NCI-H2107 (cell line): ENCODE measurements around the gene PLXNC1.

ENCODE experiments used
- DNase-seq: peaks from one replicate; lab custom pipeline; 2025; lab: John Stamatoyannopoulos, UW

Gene PLXNC1

GRCh38 chr12:94157981-94158411 lies 9.6 kb downstream of the PLXNC1 start:
- no peak for DNase-seq

DNA sequence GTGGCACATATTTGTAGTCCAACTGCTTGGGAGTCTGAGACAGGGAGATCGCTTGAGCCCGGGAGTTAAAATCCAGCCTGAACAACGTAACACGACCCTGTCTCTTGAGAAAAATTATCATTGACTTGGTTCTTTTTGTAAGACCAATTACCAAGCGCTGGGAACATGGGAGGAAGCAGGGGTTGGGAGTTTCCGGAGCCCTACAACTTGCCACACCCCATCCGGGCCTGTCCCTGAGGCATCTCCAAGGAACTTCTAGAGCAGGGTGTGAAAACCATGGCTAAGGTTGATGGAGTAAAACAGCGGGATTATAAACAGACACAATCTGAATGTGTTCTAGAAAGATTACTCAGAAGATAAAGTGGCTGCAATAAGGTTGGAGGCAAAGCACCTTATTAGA lies 10.3 kb downstream of the PLXNC1 start:
- DNase-seq, result no peak

DNA sequence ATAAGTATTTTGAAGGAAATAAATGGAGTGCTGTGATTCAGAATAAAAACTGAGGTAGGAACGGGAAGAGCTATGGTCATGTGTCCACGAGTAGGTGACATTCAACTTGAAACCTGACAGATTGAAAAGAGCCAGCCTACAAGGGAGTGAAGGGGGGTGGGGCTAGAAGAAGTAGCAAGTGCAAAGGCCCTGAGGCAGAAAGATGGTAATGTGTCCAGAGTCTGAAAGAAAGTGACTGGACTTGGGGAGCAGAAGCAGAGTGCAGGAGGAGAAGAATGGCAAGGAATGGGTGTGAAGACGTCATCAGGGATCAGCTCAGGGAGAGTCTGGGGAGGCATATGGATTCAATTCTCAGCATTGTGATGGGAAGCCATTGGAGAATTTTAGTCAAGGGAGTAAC lies 13.7 kb downstream of the PLXNC1 start:
- DNase-seq, result no peak

DNA sequence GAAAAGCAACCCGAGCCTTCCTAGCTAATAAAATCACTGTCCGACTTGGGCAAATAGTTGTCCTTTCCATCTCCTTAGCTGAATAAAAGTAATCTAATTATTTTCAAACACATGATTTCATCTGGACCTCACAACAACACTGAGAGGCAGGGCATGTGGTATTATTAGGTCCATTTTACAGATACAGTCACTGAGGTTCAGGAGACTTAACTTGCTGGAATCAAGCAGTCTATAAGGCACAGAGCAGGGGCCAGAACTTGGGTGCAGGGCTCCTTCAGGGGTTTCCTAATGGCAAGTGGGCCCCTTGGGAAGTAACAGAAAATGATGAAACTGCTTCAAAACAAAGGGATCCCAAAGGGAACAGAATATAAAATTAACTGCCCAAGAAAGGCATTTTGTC lies 15.5 kb downstream of the PLXNC1 start:
- no peak for DNase-seq

- DNase-seq, result no peak
Observed at GRCh38 chr12:94165138-94165537, 16.8 kb downstream of the PLXNC1 start.

DNA sequence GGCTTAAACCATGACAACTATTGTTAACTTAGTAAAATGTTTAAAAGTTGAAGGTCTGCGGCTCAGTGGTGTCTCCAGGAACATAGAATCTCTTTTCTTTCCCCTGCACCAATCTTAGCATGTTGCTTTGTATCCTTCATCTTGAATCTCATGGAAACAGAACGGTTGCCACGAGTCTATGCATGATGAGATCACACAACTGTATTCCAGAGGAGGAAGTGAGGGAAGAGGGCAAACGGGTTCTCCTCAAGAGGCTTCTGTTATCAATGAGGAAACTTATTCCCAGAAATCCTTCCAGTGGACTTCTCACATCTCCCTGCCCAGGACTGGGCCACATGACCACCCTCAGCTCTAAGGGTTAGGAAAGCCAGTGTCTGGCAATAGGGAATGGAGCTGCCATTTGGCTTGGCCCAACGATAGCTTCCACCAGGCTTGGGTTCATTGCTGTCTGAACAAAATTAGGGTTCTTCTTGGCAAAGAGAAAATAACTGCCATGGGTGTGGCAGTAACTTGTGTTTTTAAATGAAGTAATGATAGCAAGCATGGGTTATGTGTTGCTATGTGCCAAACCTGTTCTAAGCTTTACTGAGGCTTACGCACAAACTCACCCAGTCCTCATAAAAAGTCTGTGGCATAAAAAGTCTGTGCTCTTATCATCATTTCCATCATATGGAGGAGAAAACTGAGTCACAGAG lies 17.4 kb downstream of the PLXNC1 start:
- DNase-seq, result no peak

- no peak for DNase-seq
Observed at GRCh38 chr12:94167071-94167755, 18.8 kb downstream of the PLXNC1 start.

- no peak for DNase-seq
Observed at GRCh38 chr12:94167756-94168416, 19.5 kb downstream of the PLXNC1 start.

DNA sequence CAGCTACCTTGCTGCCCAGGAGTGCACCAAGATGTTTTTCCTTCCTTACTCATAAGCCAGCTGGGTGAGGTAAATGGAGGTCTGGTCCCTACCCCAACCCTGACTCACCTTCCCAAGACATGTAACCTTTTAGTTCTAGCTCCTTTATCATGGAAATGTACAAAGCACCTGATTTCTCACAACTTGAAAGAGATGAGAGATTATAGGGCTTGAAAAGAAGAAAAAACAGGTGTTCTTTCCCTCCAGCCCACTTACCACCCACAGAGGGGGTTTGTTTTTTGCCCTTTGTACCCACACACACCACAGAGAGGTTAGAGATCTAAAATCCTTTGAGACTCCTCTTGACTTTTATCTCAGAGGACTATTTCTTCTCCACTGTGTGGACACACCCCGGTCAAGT lies 21.1 kb downstream of the PLXNC1 start:
- DNase-seq, result no peak

- no peak for DNase-seq
Observed at GRCh38 chr12:94169966-94170689, 21.8 kb downstream of the PLXNC1 start.

GRCh38 chr12:94170690-94171594 lies 22.6 kb downstream of the PLXNC1 start:
- no peak for DNase-seq

GRCh38 chr12:94171595-94171930 lies 23.2 kb downstream of the PLXNC1 start:
- DNase-seq, result no peak

GRCh38 chr12:94172031-94172430 lies 23.7 kb downstream of the PLXNC1 start:
- DNase-seq, result no peak

DNA sequence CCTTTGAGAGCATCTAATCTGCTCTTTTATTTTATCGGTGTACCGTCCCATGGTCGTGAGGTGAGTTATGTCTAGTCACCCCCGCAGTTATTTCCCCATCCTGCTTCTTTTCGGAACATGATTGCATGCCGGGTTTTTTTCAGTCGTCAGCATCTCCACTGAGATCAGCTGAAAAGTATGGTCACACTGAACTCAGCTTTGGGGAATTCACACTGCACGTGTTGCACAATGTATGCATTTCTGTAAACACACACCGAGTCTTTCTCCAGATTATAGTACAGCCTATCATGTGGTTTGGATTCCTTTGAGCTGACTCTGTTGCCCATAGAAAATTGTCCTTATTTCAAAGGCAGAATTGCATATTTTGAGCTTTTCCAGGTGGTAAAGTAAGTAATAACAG lies 24.6 kb downstream of the PLXNC1 start:
- no peak for DNase-seq

DNA sequence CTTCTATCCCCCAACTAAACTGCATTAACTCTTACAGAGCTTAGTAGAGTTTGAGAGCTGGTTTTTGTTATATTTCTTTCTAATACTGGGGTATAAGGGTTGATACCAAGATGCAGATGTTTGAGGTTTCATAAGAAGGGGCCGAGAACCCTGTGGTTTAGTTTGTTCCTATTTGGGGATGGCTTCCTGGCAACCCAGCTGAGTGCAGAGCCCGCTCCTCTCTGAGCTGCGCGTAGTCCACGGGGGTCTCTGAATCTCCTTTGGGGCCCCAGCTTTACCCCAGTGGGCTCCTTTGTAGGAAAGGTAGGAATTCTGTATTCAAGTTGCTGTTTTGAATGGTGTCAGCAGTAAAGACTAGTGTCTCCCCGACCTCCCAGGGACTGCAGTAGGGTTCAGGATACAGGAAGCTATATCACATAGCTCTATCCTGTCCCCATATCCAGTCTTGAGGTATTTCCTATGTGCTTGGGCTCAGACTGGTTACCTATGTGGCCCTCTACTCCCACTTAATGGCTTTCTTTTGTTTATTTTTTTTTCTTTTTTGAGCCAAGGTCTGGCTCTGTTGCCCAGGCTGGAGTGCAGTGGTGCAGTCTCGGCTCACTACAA lies 25.4 kb downstream of the PLXNC1 start:
- no peak for DNase-seq

DNA sequence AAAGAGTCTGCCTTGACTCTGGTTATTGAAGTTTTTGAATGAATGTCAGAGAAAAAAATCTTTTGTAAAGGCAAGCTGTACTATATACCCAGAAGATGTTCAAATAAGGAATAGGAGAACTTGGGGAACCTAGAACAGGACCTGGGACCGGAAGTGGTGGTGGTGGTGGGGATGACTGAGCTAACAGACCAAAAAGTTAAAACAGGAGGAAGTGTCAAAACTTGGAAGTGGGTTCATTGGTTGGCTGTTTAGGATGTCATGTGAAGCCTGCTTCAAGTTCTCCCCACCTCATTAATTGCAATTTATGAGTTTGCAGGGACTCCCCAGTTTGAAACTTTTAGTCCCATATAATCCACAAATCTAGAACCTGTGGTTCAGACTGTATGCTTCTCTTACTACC lies 26.2 kb downstream of the PLXNC1 start:
- no peak for DNase-seq

GRCh38 chr12:94175763-94176668 lies 27.6 kb downstream of the PLXNC1 start:
- no peak for DNase-seq

- DNase-seq, result no peak
Observed at GRCh38 chr12:94178054-94178453, 29.7 kb downstream of the PLXNC1 start.

DNA sequence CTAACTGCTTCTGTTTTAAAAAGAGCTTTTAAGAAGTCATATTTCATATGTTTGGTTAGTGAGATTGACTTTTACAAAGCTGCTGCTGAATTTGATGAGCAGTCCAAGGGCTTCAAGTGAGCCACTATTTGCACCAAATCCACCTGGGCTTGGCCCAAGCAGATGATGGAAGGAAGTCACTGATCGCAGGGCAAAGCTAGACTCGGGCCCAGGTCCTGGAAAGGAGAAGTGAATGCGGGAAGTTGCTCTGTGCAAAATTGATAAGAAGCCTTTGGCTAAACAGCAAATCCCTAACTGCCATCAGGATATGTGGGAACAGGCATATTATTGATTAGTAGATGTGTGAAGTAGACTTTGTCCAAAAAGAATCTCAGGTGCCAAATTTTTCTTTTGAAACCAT lies 30.5 kb downstream of the PLXNC1 start:
- DNase-seq, result no peak

DNA sequence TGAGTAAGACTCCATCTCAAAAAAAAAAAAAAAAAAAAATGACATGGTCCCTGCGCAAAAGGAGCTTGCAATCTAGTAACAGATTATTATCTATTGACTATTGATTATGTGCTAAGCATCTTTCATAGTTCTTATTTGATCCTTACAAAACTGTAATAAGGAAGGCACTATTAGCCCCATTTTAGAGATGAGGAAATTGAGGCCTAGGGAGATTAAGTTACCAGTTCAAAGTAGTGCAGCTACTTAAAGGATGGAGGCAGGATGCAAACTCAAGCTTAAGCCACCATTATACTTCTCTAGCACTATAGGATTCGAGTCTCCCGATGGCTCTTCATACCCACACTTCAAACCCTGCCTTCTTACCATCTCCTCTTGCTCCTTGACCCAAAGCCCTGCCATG lies 31.3 kb downstream of the PLXNC1 start:
- no peak for DNase-seq
